ENCODE data around the gene STXBP5L. TPM values are rescaled to one million over a fixed set of nuclear protein-coding genes. Genes with fewer than 3 reads are reported as not detected.

The STXBP5L gene
- total and polyA plus RNA-seq, 10 of the 15 experiments (the other 5 are each of a cell fraction or from before 2014, with no cell fraction given): under 0.01 to 0.08 (median 0.04) TPM; not detected in 6

GRCh38 chr3:121223116-121223515 lies 315.1 kb downstream of the STXBP5L start (continued):
- TF ChIP-seq ZBTB11 (CRISPR knock-in tag; IDR thresholded peaks at IDR 0.05): no peak

- Histone ChIP-seq H3K36me3 (ENCODE audit: control insufficient read depth in 2 of 2, insufficient read depth in 2 of 2, low read length in 1 of 2) (no peaks in the 10 kb centered on the region), H3K4me1 (ENCODE audit: control insufficient read depth, insufficient read depth, low read length) (no peaks in the 10 kb centered on the region), H3K9ac (ENCODE audit: control insufficient read depth, insufficient read depth, low read length) (no peak overlapping the region), H3K27me3 (replicated peaks in 1 of 2; ENCODE audit: control insufficient read depth in 2 of 2, insufficient read depth in 2 of 2, low read length in 1 of 2) (no peaks in the 10 kb centered on the region), H4K20me1 (ENCODE audit: control insufficient read depth, insufficient read depth) (no peaks in the 10 kb centered on the region), H3K79me2 (ENCODE audit: control insufficient read depth, insufficient read depth, low read length) (no peaks in the 10 kb centered on the region), H3K9me3 (replicated peaks; ENCODE audit: control insufficient read depth, insufficient read depth, low read length) (no peaks in the 10 kb centered on the region), H2AFZ (ENCODE audit: control insufficient read depth, low read depth, low read length) (no peak overlapping the region), H3K4me3 (no peak overlapping the region), H3K27ac (ENCODE audit: control insufficient read depth, insufficient read depth) (no peak overlapping the region), H3K4me2 (ENCODE audit: control insufficient read depth, insufficient read depth) (no peak overlapping the region)
- CTCF ChIA-PET: no interaction called here
- RAD21 ChIA-PET (ENCODE audit: unreplicated experiment): no interaction called here
- no peak for DNase-seq (ENCODE audit: low read depth, low spot score)
- WGBS (ENCODE audit: insufficient coverage, insufficient replicate concordance, low lambda C conversion rate, missing lambda C conversion rate): 0% methylated on average over 1 of the region's 1 CpG
- in situ Hi-C loops (cut with MboI): no loop called here
- POLR2A ChIA-PET: no interaction called here
- intact Hi-C loops (cut with micrococcal nuclease; ENCODE audit: unreplicated experiment): no loop called here
- ATAC-seq: no peak
- SMC1A ChIA-PET (ENCODE audit: uncharacterized antibody, unreplicated experiment): no interaction called here
- no peak for FAIRE-seq
- BruUV-seq (replicated peaks): no TSS peak
- TF ChIP-seq, protein P1, sequence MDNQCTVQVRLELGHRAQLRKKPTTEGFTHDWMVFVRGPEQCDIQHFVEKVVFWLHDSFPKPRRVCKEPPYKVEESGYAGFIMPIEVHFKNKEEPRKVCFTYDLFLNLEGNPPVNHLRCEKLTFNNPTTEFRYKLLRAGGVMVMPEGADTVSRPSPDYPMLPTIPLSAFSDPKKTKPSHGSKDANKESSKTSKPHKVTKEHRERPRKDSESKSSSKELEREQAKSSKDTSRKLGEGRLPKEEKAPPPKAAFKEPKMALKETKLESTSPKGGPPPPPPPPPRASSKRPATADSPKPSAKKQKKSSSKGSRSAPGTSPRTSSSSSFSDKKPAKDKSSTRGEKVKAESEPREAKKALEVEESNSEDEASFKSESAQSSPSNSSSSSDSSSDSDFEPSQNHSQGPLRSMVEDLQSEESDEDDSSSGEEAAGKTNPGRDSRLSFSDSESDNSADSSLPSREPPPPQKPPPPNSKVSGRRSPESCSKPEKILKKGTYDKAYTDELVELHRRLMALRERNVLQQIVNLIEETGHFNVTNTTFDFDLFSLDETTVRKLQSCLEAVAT (IDR thresholded peaks at IDR 0.05): no peak
- TF ChIP-seq, protein P2, sequence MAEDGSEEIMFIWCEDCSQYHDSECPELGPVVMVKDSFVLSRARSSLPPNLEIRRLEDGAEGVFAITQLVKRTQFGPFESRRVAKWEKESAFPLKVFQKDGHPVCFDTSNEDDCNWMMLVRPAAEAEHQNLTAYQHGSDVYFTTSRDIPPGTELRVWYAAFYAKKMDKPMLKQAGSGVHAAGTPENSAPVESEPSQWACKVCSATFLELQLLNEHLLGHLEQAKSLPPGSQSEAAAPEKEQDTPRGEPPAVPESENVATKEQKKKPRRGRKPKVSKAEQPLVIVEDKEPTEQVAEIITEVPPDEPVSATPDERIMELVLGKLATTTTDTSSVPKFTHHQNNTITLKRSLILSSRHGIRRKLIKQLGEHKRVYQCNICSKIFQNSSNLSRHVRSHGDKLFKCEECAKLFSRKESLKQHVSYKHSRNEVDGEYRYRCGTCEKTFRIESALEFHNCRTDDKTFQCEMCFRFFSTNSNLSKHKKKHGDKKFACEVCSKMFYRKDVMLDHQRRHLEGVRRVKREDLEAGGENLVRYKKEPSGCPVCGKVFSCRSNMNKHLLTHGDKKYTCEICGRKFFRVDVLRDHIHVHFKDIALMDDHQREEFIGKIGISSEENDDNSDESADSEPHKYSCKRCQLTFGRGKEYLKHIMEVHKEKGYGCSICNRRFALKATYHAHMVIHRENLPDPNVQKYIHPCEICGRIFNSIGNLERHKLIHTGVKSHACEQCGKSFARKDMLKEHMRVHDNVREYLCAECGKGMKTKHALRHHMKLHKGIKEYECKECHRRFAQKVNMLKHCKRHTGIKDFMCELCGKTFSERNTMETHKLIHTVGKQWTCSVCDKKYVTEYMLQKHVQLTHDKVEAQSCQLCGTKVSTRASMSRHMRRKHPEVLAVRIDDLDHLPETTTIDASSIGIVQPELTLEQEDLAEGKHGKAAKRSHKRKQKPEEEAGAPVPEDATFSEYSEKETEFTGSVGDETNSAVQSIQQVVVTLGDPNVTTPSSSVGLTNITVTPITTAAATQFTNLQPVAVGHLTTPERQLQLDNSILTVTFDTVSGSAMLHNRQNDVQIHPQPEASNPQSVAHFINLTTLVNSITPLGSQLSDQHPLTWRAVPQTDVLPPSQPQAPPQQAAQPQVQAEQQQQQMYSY (CRISPR knock-in tag; IDR thresholded peaks at IDR 0.05): no peak
- no peak for TF ChIP-seq FOXM1 (IDR thresholded peaks at IDR 0.05; ENCODE audit: low read depth, low read length)
- TF ChIP-seq CEBPZ (IDR thresholded peaks at IDR 0.05; ENCODE audit: low read depth, low read length): no peak
- no peak for TF ChIP-seq SRF (IDR thresholded peaks at IDR 0.05; ENCODE audit: low read depth in 2 of 2, low read length in 2 of 2)
- TF ChIP-seq CHD4 (IDR thresholded peaks at IDR 0.05): no peak
- no peak for TF ChIP-seq TCF7 (IDR thresholded peaks at IDR 0.05; ENCODE audit: borderline replicate concordance)
- no peak for TF ChIP-seq SP1 (IDR thresholded peaks at IDR 0.05; ENCODE audit: low read depth, low read length)
- no peak for TF ChIP-seq IRF4 (IDR thresholded peaks at IDR 0.05; ENCODE audit: low read depth, low read length)
- TF ChIP-seq BACH1 (IDR thresholded peaks at IDR 0.05; ENCODE audit: borderline replicate concordance): no peak
- no peak for TF ChIP-seq MYB (IDR thresholded peaks at IDR 0.05; ENCODE audit: borderline replicate concordance, low read depth, low read length)
Measured at GRCh38 chr3:121228971-121229370, 321.0 kb downstream of the STXBP5L start.
